Nucleus accumbens (tissue), 56 donors: ENCODE data around the gene PRODH.
"Not testable (repeated sequence)": the region's sequence is repeated elsewhere in the genome, so short reads cannot be mapped to it uniquely, and the experiment has no call there.

Source experiments
- DNase-seq, 56 donors: peaks; one replicate each; lab custom pipeline; 2025; lab: John Stamatoyannopoulos, UW

PRODH gene

GRCh38 chr22:18954990-18955571 is 19.0 kb upstream of the PRODH start:
- no peak for DNase-seq

DNA sequence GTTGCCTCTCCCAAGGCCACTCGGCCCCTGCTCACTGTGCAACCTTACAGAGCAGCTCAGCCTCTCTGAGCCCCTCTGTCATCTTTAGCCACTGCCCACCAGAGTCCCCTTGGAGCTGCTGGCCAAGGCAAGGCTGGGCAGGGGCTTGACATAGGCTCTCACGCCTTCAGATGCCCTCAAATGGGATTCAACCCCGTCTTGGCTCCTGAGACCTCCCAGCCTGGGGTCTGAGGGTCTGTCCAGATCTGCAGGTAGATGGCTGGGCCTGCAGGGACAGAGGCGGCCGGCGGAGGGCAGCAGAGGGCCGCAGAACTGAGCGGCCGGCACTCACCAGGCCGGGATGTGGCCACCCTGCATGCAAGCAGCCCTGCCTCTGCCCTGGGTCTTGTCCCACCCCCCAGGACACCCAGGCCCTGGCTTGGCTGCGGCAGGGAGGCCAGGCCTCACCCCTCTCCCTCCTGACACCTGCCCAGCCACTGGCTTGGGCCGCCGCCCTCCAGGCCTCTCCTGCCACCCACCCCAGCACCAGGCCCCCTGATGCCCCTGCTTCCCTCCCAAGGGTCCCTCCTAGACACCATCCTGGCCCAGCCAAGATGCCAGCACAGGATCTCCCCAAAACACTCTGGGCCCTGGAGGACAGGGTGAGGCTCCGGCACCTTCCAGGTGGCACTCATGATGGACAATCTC is 18.4 kb upstream of the PRODH start:
- DNase-seq = peak in 45 of 56 donors; percentile 5 to 81 (median 34)

- DNase-seq = not testable (repeated sequence)
Observed at GRCh38 chr22:18953128-18953527, 17.0 kb upstream of the PRODH start.

DNA sequence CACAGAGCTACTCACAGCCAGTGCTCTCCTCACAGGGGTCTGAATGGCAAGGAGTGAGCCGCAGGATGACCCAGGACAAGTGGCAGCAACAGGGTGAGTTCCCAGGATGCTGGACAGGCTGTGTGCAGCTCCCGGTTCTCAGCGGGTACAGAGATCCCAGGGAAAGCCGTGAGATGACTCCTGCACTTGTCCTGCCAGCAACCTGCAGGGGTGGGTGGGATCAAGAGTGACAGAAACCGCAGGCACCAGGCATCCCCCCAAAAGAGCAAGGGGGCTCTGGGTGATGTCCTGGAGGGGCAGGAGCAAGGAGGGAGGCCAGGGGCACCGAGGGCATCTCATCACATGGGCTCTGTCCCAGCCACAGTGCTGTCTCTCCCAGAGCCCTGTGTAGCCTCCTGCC is 15.9 kb upstream of the PRODH start:
- DNase-seq = no peak

DNA sequence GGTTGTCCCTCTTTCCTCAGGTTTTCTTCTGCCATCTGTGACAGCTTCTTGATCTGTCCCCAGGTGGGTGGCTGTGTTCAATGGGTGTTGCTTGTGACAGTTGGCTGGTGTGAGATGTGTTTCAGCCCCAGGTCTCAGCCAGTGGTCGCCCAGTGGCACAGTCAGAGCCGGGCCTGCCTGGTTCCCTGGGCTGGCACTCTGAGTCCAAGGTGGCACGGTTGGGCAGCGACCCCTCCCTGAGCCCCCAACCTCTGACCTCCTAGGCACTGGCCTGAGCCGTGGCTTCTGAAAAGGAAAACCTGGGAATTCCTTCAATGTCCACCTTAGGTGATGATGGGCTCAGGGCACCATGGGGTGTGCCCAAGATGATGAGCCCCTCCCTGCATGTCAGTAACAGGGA is 14.0 kb upstream of the PRODH start:
- DNase-seq = no peak

DNA sequence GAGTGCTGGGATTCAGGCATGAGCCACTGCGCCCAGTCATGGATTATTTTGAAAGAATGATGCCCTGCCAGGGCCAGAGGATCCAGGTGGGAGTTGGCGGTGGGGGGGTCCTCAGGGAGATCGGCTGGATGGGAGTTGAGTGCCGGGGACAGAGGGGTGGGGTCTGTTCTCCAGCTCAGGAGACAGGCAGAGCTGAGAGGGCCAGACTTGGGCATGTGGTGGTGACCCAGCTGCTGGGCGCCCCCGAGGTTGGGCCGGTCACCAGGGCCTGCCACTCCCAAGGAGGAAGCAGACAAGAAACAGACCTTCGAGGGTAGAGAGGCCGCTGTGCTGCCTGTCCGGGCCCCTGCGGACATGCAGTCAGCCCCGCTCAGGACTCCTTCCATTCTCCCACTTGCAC is 11.8 kb upstream of the PRODH start:
- no peak for DNase-seq

DNA sequence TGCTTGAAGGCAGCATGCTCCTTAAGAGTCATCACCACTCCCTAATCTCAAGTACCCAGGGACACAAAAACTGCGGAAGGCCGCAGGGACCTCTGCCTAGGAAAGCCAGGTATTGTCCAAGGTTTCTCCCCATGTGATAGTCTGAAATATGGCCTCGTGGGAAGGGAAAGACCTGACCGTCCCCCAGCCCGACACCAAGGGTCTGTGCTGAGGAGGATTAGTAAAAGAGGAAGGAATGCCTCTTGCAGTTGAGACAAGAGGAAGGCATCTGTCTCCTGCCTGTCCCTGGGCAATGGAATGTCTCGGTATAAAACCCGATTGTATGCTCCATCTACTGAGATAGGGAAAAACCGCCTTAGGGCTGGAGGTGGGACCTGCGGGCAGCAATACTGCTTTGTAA is 11.0 kb upstream of the PRODH start:
- not testable (repeated sequence) for DNase-seq

DNA sequence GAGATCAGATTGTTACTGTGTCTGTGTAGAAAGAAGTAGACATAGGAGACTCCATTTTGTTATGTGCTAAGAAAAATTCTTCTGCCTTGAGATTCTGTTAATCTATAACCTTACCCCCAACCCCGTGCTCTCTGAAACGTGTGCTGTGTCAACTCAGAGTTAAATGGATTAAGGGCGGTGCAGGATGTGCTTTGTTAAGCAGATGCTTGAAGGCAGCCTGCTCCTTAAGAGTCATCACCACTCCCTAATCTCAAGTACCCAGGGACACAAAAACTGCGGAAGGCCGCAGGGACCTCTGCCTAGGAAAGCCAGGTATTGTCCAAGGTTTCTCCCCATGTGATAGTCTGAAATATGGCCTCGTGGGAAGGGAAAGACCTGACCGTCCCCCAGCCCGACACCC is 2.6 kb upstream of the PRODH start:
- not testable (repeated sequence) for DNase-seq

- DNase-seq = not testable (repeated sequence)
Observed at GRCh38 chr22:18934688-18935087, 1.4 kb downstream of the PRODH start.

GRCh38 chr22:18933914-18934313 is 2.2 kb downstream of the PRODH start:
- no peak for DNase-seq

DNA sequence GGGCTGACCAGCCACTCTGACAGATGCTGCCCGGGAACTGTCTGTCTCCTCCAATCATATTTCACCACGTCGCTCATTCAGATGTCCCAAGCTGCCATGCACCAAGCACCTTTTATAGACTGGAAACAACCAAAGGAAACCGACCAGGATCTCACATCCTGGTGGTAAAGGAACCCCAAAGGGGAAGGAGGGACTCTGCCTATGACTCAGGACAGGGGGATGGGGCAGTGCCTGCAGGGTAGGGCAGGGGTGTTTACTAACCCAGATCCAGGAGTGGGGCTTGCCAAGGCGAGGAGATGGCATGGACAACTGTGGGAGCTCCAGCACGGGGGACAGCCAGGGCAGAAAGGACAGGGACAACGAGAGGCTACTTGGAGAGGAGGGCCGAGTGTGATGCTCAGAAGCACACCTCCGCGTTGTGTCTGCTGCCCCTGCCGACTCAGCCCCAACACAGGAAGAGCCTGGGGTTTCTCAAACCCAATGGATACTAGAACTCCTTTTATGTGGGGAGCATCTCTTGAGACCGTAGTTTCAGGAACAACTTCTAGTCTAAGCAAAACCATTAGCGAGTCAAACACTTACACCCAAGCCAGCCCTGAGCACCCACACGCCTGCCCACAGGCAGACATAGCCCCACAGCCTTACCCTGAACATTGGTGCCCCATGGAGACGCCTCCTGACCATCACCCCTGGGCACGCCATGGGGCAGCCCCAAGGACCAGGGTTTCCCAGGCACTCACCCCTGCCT is 4.0 kb downstream of the PRODH start:
- no peak for DNase-seq

DNA sequence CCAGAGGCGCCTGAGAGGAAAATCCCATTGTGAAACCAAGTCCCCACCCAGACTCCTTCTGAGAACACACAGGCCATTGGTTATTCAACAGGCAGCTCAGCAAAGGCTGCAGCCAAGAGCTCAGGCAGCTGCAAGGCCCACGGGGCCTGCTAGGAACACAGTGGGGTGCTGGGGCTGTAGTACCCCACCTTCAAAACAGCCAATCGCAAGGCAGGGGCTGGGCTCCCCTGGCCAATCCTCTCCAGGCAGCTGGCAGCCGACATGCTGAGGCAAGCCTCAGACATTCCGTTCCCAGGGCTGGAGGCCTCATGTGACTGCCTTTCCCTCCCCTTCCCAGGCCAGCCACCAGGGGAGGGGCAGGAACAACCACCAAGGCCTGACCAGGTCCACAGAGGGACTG is 6.6 kb downstream of the PRODH start:
- no peak for DNase-seq

GRCh38 chr22:18927573-18927972 is 8.5 kb downstream of the PRODH start:
- DNase-seq = no peak

- DNase-seq = no peak
Observed at GRCh38 chr22:18927020-18927419, 9.1 kb downstream of the PRODH start.

- DNase-seq = no peak
Observed at GRCh38 chr22:18925368-18926064, 10.6 kb downstream of the PRODH start.

DNA sequence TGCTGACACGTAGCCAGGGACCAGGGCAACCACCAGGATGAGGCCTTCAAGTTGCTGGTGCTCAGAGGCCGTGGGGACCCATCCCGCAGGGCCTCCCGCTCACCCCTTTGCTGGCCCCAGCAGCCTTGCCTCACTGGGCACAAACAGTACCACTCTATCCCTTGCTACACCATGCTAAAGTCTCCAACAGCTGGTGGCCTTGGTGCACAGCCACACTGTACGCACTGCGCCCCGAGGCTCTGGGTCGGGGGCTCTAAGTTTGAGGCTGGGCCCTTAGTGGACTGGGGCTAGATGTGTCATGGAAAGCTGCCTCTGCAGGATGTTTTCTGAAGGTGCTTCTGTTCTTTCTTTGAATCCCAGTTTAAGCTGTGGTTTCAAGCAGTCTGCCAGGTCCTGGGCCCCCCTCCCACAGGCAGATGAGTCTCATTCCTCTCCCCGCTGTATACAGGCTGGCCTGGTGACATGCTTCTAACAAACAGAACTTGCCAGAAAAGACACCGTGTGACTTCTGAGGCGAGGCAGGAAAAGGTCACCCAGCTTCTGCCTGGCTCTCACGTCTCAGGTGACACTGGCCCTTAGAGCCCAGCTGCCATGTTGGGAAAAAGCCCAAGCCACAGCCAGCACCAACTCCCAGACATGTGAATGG is 15.7 kb downstream of the PRODH start:
- not testable (repeated sequence) for DNase-seq

- DNase-seq = not testable (repeated sequence)
Observed at GRCh38 chr22:18917818-18918217, 18.3 kb downstream of the PRODH start.

GRCh38 chr22:18915550-18915949 is 20.5 kb downstream of the PRODH start:
- DNase-seq = not testable (repeated sequence)

DNA sequence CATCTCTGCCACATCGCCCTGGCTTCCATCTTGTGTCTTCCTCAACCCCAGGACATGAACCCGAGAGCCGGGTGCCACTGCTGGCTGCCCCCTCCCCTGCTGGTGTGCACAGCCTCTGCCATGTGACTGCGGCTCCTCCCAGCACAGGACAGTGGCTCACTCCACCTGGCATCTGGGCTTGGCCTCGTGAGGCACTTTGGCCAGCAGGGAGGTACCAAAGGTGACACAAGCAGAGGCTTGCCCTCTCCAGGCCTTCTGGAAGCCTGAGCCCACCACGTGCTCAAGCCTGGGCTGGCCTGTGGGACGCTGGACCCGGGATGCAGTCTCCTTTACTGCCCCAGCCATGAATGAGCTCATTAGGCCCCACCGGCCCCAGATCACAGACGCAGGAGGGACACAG is 21.5 kb downstream of the PRODH start:
- not testable (repeated sequence) for DNase-seq

GRCh38 chr22:18912264-18912946 is 23.7 kb downstream of the PRODH start:
- not testable (repeated sequence) for DNase-seq
